DOHH2 (cell line): Measurements from ENCODE around the gene ADGRB3.

Experiments used
- H3F3A ChIP-seq: fragments of 200-600 bp; sonication (generic), shearing (Covaris generic); 2 replicates; pipeline ENCODE4 v1.6.0; 2016; ENCODE audit warnings: antibody characterized with exemption, mild to moderate bottlenecking; ENCODE audit not compliant: control insufficient read depth, insufficient read depth
- H3K27ac ChIP-seq: fragments of 200-600 bp; sonication (generic); 2 replicates; pipeline ENCODE4 v1.5.1; 2014; ENCODE audit warnings: low read depth, mild to moderate bottlenecking, low read length, moderate library complexity
- H3K27me3 ChIP-seq: fragments of 200-600 bp; sonication (generic); 2 replicates; pipeline ENCODE4 v1.6.1; 2014; ENCODE audit warnings: mild to moderate bottlenecking, low read length, mixed read lengths; ENCODE audit not compliant: control insufficient read depth
- H3K36me3 ChIP-seq: fragments of 200-600 bp; sonication (generic); 2 replicates; pipeline ENCODE4 v1.6.1; 2014; ENCODE audit warnings: mild to moderate bottlenecking, low read length, moderate library complexity, mixed read lengths; ENCODE audit not compliant: control insufficient read depth
- H3K4me1 ChIP-seq: fragments of 200-600 bp; sonication (generic); 2 replicates; pipeline ENCODE4 v1.6.1; 2014; ENCODE audit warnings: mild to moderate bottlenecking, low read length, mixed read lengths; ENCODE audit not compliant: control insufficient read depth
- H3K4me2 ChIP-seq: fragments of 200-600 bp; sonication (generic); 2 replicates; pipeline ENCODE4 v1.6.0; 2014; ENCODE audit warnings: mild to moderate bottlenecking, low read length, moderate library complexity
- H3K4me3 ChIP-seq: fragments of 200-600 bp; sonication (generic); 2 replicates; pipeline ENCODE4 v1.5.1; 2014; ENCODE audit warnings: mild to moderate bottlenecking, low read length, mixed read lengths
- H3K79me2 ChIP-seq: fragments of 200-600 bp; sonication (generic); 2 replicates; pipeline ENCODE4 v1.6.1; 2014; ENCODE audit warnings: mild to moderate bottlenecking, low read length, mixed read lengths; ENCODE audit not compliant: control insufficient read depth
- H3K9me2 ChIP-seq: fragments of 200-600 bp; sonication (generic); replicated peaks from 2 replicates; pipeline ENCODE4 v1.6.1; 2014; ENCODE audit warnings: mild to moderate bottlenecking, low read length, mixed read lengths; ENCODE audit not compliant: control insufficient read depth
- H3K9me3 ChIP-seq: fragments of 200-600 bp; sonication (generic); 2 replicates; pipeline ENCODE4 v1.6.1; 2014; ENCODE audit warnings: antibody characterized with exemption, low read length, mixed read lengths; ENCODE audit not compliant: control insufficient read depth, insufficient read depth
- H4K20me1 ChIP-seq: fragments of 200-600 bp; sonication (generic); 2 replicates; pipeline ENCODE4 v1.6.0; 2014; ENCODE audit warnings: low read depth, mild to moderate bottlenecking, antibody characterized with exemption, low read length, moderate library complexity; ENCODE audit not compliant: control insufficient read depth, insufficient read depth
- CTCF ChIP-seq: fragments of 200-600 bp; sonication (generic); IDR thresholded peaks from one replicate; pipeline ENCODE4 v1.5.1; 2014; ENCODE audit warnings: antibody characterized with exemption, mild to moderate bottlenecking, low read depth, low read length; ENCODE audit not compliant: poor library complexity, severe bottlenecking
- EZH2phosphoT487 ChIP-seq: fragments of 200-600 bp; sonication (generic); IDR thresholded peaks from 2 replicates; pipeline ENCODE4 v1.6.1; 2017; ENCODE audit warnings: borderline replicate concordance, mild to moderate bottlenecking, antibody characterized with exemption, low read length, moderate library complexity, mixed read lengths

The ADGRB3 gene

GRCh38 chr6:69122407-69122773, 487.3 kb downstream of the ADGRB3 start:
- no peaks in the 10 kb centered on the region for H3K9me3 ChIP-seq
- no peak for TF ChIP-seq EZH2phosphoT487
- TF ChIP-seq CTCF = no peak
- H3K27ac ChIP-seq = no peak overlapping the region
- no peaks in the 10 kb centered on the region for H3K9me2 ChIP-seq
- H3K36me3 ChIP-seq = no peaks in the 10 kb centered on the region
- no peaks in the 10 kb centered on the region for H4K20me1 ChIP-seq
- H3F3A ChIP-seq = no peaks in the 10 kb centered on the region
- H3K27me3 ChIP-seq = no peaks in the 10 kb centered on the region
- H3K4me2 ChIP-seq = no peak overlapping the region
- no peak overlapping the region for H3K4me3 ChIP-seq
- no peaks in the 10 kb centered on the region for H3K79me2 ChIP-seq
- H3K4me1 ChIP-seq = no peaks in the 10 kb centered on the region

GRCh38 chr6:69128411-69128810, 493.3 kb downstream of the ADGRB3 start:
- H3K4me2 ChIP-seq = no peak overlapping the region
- TF ChIP-seq CTCF = no peak
- TF ChIP-seq EZH2phosphoT487 = no peak

GRCh38 chr6:69129046-69129445, 494.0 kb downstream of the ADGRB3 start:
- Histone ChIP-seq H4K20me1 (no peaks in the 10 kb centered on the region), H3K4me1 (no peaks in the 10 kb centered on the region), H3K4me3 (no peak overlapping the region), H3K9me3 (no peaks in the 10 kb centered on the region), H3K79me2 (no peaks in the 10 kb centered on the region), H3K36me3 (no peaks in the 10 kb centered on the region), H3K4me2 (no peak overlapping the region), H3F3A (no peaks in the 10 kb centered on the region), H3K27me3 (no peaks in the 10 kb centered on the region), H3K9me2 (no peaks in the 10 kb centered on the region), H3K27ac (no peak overlapping the region)
- no peak for TF ChIP-seq EZH2phosphoT487
- no peak for TF ChIP-seq CTCF

More at GRCh38 chr6:69128411-69128810, 493.3 kb downstream of the ADGRB3 start:
- no peaks in the 10 kb centered on the region for H3K79me2 ChIP-seq
- H3K9me2 ChIP-seq = no peaks in the 10 kb centered on the region
- no peaks in the 10 kb centered on the region for H3K9me3 ChIP-seq
- no peak overlapping the region for H3K4me3 ChIP-seq
- no peaks in the 10 kb centered on the region for H4K20me1 ChIP-seq
- H3F3A ChIP-seq = no peaks in the 10 kb centered on the region
- H3K36me3 ChIP-seq = no peaks in the 10 kb centered on the region
- no peaks in the 10 kb centered on the region for H3K27me3 ChIP-seq
- H3K4me1 ChIP-seq = no peaks in the 10 kb centered on the region
- no peak overlapping the region for H3K27ac ChIP-seq

GRCh38 chr6:69135927-69136326, 500.8 kb downstream of the ADGRB3 start:
- no peak overlapping the region for H3K4me3 ChIP-seq

More at GRCh38 chr6:69135927-69136326, 500.8 kb downstream of the ADGRB3 start:
- no peaks in the 10 kb centered on the region for H3K27me3 ChIP-seq
- no peaks in the 10 kb centered on the region for H3K9me3 ChIP-seq
- no peak overlapping the region for H3K27ac ChIP-seq
- H3K36me3 ChIP-seq = no peaks in the 10 kb centered on the region
- H3F3A ChIP-seq = no peaks in the 10 kb centered on the region
- H3K4me1 ChIP-seq = no peaks in the 10 kb centered on the region
- TF ChIP-seq EZH2phosphoT487 (no peak), CTCF (no peak)
- H4K20me1 ChIP-seq = no peaks in the 10 kb centered on the region
- no peaks in the 10 kb centered on the region for H3K9me2 ChIP-seq
- H3K4me2 ChIP-seq = no peak overlapping the region
- no peaks in the 10 kb centered on the region for H3K79me2 ChIP-seq
